GM19238 (cell line): ENCODE data around the gene GSKIP.

Experiments used
- DNase-seq: peaks from one replicate; pipeline ENCODE4 v3.0.0; 2011; ENCODE audit warnings: low spot score; ENCODE audit not compliant: insufficient read length

Gene GSKIP

DNA sequence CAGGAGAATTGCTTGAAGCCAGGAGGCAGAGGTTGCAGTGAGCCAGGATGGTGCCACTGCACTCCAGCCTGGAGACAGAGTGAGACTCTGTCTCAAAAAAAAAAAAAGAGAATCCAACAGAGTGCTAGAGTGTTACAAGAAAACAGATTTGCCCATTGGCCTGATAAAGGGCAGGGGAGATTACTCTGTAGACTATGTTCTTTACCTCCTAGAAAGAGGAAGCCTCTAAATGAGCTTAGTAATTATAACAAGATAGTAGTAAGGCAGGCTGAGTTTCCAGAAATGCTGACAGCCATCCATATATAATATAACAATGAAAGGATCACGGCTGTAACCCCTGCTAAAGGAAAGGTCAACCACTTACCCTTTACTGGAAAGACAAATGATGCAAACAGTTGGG is 53.0 kb downstream of the GSKIP start:
- no peak for DNase-seq

DNA sequence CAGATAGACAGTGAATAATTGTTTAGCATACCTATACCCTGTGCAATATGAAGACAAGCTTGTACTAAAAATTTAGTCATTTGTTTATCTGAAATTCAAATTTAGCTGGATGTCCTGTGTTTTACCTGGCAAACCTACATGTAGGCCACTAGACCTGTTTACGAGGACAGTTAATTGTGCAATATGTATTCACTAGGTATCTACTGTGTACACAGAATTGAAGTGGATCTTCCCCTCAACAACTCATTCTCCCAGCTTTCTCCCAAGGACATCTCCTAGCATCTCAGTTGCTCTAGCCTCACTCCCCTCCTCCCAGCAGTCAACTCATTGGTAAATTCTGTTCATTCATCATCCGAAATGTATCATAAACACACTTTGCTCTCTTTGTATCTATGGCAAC is 53.9 kb downstream of the GSKIP start:
- no peak for DNase-seq

DNA sequence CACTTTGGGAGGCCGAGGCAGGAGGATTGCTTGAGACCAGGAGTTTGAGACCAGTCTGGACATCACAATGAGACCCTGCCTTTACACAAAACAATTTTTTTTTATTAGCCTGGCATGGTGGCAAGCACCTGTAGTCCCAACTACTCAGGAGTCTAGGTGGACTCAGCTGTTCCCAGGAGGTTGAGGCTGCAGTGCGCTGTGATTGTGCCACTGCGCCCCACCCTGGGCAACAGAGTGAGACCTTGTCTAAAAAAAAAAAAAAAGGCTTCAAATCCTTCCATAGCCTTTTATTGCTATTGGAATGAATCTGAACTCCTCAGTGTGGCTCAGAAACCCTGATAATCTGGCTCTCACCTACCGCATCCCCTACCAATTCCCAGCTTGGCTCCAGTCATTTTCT is 54.7 kb downstream of the GSKIP start:
- no peak for DNase-seq

DNA sequence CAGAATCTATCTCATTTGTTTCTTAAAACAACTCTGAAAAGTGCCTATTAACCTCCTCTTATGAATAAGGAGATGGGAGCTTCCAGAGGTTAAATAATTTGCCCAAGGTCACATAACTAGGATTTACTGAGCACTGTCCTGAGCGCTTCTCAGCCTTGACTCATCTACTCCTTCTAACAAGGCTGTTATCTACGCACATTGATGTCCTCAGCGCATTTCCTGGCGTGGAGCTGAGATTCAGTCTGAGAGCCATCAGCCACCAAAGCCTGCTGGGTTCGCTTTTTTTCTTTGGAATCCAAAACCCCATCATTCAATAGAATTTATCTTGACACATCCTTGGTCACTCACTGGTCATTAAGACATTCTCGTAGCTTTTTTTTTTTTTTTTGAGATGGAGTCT is 57.9 kb downstream of the GSKIP start:
- DNase-seq: no peak

DNA sequence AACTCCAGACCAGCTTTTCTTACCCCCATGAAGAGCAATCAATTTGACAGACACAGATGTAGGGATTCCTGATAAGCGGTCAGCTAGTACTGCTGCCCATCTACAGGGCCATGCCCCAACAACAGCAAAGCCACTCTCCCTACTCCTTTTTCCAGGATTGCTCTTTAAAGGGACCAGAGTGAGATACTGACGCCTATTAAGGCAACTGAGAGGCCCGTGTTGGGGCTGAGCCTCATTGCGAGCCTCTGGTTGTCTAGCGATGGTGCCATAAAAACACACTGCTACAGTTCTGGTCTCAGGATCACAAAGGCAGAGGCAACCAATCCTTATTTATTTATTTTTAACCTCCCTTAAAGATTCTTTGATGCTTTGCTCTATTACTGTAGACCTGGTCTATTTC is 59.7 kb downstream of the GSKIP start:
- no peak for DNase-seq

DNA sequence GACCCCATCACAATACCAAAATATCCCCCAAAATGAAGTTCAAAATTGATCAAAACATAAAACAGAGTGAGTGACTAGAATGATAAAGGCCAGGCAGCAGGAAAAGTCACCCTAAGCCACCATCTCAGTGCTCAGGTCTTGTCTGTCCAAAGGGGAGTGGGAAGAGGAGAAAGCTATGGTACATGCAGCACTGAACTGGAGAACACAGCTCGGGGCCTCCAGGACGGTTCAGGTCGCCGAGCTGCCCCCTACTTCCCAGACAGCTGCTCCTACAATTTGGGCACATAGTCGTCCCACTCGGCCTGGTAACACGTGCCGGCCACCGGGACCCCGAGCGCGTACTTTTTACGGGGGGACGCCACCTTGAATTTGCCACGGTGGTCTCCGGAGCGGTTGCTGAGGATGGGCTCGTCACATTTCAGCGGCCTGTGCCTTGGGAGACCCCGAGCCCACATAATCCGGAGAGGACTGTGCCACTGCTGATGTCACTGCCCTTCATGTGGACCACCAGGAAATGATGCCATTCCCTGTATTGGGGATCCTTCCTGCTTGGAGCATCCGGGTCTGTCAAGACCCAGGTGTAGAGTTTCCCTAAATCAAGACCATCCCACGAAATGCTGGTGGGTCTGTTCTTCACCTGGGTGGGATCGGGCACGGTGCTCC is 60.3 kb downstream of the GSKIP start:
- DNase-seq: no peak

DNA sequence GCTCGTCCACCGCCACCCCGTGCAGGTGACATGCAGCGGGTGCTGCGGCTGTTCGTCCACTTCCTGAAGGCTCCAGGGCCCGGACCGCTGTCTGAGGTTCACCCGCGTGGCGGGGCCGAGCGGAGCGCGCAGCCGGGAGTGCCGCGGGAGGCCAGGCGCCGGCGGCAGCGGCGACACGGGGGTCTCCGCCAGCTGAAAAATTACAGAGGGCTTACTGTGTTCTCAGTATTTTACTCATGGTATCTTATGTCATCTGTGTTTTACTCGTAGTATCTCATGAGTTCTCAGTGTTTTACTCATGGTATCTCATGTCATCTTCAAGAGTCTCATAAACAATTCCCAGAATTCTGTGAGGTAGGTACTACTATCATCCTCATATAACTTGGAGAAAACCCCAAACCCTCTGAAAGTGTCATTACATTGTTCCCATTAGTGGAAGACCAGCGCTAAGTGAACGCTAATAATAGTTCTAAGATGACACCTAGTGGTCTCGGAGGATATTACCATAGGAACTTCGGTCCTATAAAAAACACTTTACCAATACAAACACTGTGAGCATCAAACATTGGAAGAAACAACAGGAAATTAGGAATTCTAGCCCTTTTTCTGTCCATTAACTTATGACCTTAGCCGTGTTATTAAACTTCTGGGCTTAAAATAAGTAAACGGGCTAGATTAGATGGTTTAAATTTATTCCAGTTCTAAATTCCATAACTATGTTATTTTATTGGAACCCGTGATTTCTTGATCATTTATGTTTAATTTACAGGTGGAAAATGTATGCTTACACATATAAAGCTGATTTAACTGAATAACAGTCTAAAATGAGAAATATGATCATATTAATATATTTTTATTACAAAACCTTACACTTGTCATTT is 61.0 kb downstream of the GSKIP start:
- DNase-seq: peak; percentile 35

DNA sequence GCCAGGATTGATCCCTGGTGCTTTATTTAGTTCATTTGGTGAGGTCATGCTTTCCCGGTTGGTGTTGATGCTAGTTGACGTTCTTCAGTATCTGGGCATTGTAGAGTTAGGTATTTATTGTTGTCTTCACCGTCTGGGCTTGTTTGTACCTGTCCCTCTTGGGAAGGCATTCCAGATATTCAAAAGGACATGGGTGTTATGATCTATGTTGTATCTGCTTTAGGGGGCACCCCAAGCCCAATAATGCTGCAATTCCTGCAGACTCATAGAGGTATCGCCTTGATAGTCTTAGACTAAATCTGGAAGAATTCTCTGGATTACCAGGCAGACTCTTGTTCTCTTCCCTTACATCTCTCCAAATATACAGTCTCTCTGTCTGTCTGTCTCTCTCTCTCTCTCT is 70.7 kb downstream of the GSKIP start:
- DNase-seq: no peak
